K562 (cell line): ENCODE data around the gene SLC4A2. TPM values are rescaled to one million over a fixed set of nuclear protein-coding genes. Genes with fewer than 3 reads are reported as not detected.
A peak's percentile ranks its signal among the peaks of the same experiment; 100 is the strongest.

Experiments
- ELF1 ChIP-seq: fragments of 200-800 bp; sonication (Bioruptor generic); IDR thresholded peaks from 2 replicates; pipeline ENCODE4 v1.6.1; 2016; ENCODE audit warnings: missing genetic modification characterization, missing compliant biosample characterization
- FOXO4 ChIP-seq: fragments of 450-650 bp; formaldehyde crosslinking; IDR thresholded peaks from 2 replicates; pipeline ENCODE4 v1.4.0; 2020; ENCODE audit warnings: mild to moderate bottlenecking, moderate library complexity
- HNRNPLL ChIP-seq: fragments of 200-400 bp; formaldehyde crosslinking; IDR thresholded peaks from 2 replicates; pipeline ENCODE4 v1.6.1; 2017; ENCODE audit warnings: low read length, low read depth, mild to moderate bottlenecking; ENCODE audit not compliant: poor library complexity, severe bottlenecking
- MNT ChIP-seq, 2 experiments: fragments of 450-650 bp; conservative IDR thresholded peaks; 2 replicates each; pipeline ENCODE4 v1.6.1; 2017; ENCODE audit warnings: mild to moderate bottlenecking in 2 of 2, moderate library complexity in 2 of 2
- NFIX ChIP-seq: fragments of 250-450 bp; sonication (Bioruptor Pico); IDR thresholded peaks from 2 replicates; pipeline ENCODE4 v1.4.0; 2020; ENCODE audit warnings: low read depth, mild to moderate bottlenecking, moderate library complexity
- PBX2 ChIP-seq, 2 experiments: IDR thresholded peaks in 1 of 2; conservative IDR thresholded peaks in 1 of 2; 2 replicates each; pipeline ENCODE4 v1.6.1; 2016; ENCODE audit warnings: low read depth in 2 of 2, mild to moderate bottlenecking in 1 of 2, missing compliant biosample characterization in 1 of 2, missing genetic modification characterization in 1 of 2, moderate library complexity in 1 of 2
- PREB ChIP-seq: sonication (generic); formaldehyde crosslinking; IDR thresholded peaks from 2 replicates; pipeline ENCODE4 v1.8.1; 2023; ENCODE audit warnings: mild to moderate bottlenecking, missing genetic modification reagents
- PURB ChIP-seq: sonication (generic); formaldehyde crosslinking; IDR thresholded peaks from 2 replicates; pipeline ENCODE4 v1.9.0; 2021; ENCODE audit warnings: low read depth, mild to moderate bottlenecking, missing genetic modification reagents
- SUPT5H ChIP-seq: fragments of 450-650 bp; IDR thresholded peaks from 2 replicates; pipeline ENCODE4 v1.6.1; 2016
- THRB ChIP-seq: fragments of 450-650 bp; formaldehyde crosslinking; conservative IDR thresholded peaks from 2 replicates; pipeline ENCODE4 v1.4.0; 2022; ENCODE audit warnings: mild to moderate bottlenecking, missing genetic modification characterization
- USF2 ChIP-seq: sonication (generic); formaldehyde crosslinking; IDR thresholded peaks from 2 replicates; pipeline ENCODE4 v1.5.0; 2020; ENCODE audit warnings: missing genetic modification reagents
- ZC3H4 ChIP-seq: sonication (generic); formaldehyde crosslinking; IDR thresholded peaks from 2 replicates; pipeline ENCODE4 v1.9.0; 2021; ENCODE audit warnings: missing genetic modification reagents, borderline replicate concordance
- ZNF280A ChIP-seq: fragments of 450-650 bp; IDR thresholded peaks from 2 replicates; pipeline ENCODE4 v1.6.1; 2018; ENCODE audit warnings: mild to moderate bottlenecking, low read depth; ENCODE audit not compliant: partially characterized antibody
- ZNF445 ChIP-seq: fragments of 250-450 bp; sonication (Bioruptor Pico); IDR thresholded peaks from 2 replicates; pipeline ENCODE4 v1.4.0; 2020; ENCODE audit warnings: low read depth, mild to moderate bottlenecking, moderate library complexity
- ZNF76 ChIP-seq: fragments of 250-450 bp; sonication (Bioruptor Pico); IDR thresholded peaks from 2 replicates; pipeline ENCODE4 v1.4.0; 2020; ENCODE audit warnings: mild to moderate bottlenecking, moderate library complexity, borderline replicate concordance
- ZNF766 ChIP-seq: fragments of 200-800 bp; sonication (Bioruptor generic); conservative IDR thresholded peaks from 2 replicates; pipeline ENCODE4 v1.6.1; 2016; ENCODE audit warnings: missing genetic modification characterization, missing compliant biosample characterization
- polyA plus RNA-seq, 8 experiments: library from polyadenylated mRNA; depleted of rRNA in 4 of 8; stranded (reverse) in 5 of 8; unstranded in 3 of 8; fragments of >200 nt; fragmentation: Nextera tagmentation in 2 of 8; fragmentation: Illumina TruSeq in 1 of 8; extraction: Ambion mirVana in 2 of 8; extraction: Trizol in 1 of 8; gene quantifications; 2 replicates each; pipeline versions ENCODE4 v1.2.1 to v1.2.3, GENCODE V29; 2011 to 2014; ENCODE audit warnings: inconsistent platforms in 1 of 8, missing spikeins in 1 of 8
- total RNA-seq, 7 experiments: library from RNA; depleted of rRNA in 6 of 7; stranded (reverse); fragments of >200 nt in 6 of 7; fragmentation: Illumina TruSeq in 2 of 7; extraction: Trizol in 2 of 7; gene quantifications; 2 replicates each; pipeline versions ENCODE4 v1.2.1 to v1.2.3, GENCODE V29; 2011 to 2021; ENCODE audit warnings: low replicate concordance in 1 of 7

SLC4A2 gene
- total and polyA plus RNA-seq, 9 of the 15 experiments (the other 6 are each of a cell fraction or from before 2014, with no cell fraction given) = 11.4 to 375 (median 130) TPM

GRCh38 chr7:151057506-151057988 is 1.8 kb upstream of the SLC4A2 start, which contains the start of gene CDK5 (continued):
- TF ChIP-seq ZNF280A (no peak), PURB (CRISPR knock-in tag) (no peak), PBX2 (CRISPR knock-in tag; IDR thresholded peaks at IDR 0.05; ENCODE audit: low read depth) (no peak), PBX2 (tag; conservative IDR thresholded peaks at IDR 0.05; ENCODE audit: low read depth) (no peak), THRB (CRISPR knock-in tag) (no peak), FOXO4 (CRISPR knock-in tag) (no peak), MNT (conservative IDR thresholded peaks at IDR 0.05) (no peak), PREB (CRISPR knock-in tag) (0 out of 2 replicates have a peak, but pooled peaks have one; percentile 4), HNRNPLL (no peak), ZNF766 (CRISPR knock-in tag) (no peak), NFIX (CRISPR knock-in tag) (no peak), ZNF445 (CRISPR knock-in tag) (no peak), ZC3H4 (CRISPR knock-in tag) (peak; percentile 82; the same call in 1 of the 2 replicates), ELF1 (tag) (no peak), SUPT5H (no peak), ZNF76 (CRISPR knock-in tag) (no peak), USF2 (CRISPR knock-in tag) (no peak)
